GOT3 (cell line): ENCODE data around the gene SYCE1.
"Not testable (repeated sequence)": the region's sequence is repeated elsewhere in the genome, so short reads cannot be mapped to it uniquely, and the experiment has no call there.

Experiments
- DNase-seq: peaks from one replicate; lab custom pipeline; 2025; ENCODE audit warnings: mixed read lengths; lab: John Stamatoyannopoulos, UW

SYCE1 gene, protein sequence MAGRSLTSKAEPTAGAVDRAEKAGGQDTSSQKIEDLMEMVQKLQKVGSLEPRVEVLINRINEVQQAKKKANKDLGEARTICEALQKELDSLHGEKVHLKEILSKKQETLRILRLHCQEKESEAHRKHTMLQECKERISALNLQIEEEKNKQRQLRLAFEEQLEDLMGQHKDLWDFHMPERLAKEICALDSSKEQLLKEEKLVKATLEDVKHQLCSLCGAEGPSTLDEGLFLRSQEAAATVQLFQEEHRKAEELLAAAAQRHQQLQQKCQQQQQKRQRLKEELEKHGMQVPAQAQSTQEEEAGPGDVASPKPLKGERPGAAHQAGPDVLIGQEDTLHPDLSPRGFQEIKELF

DNA sequence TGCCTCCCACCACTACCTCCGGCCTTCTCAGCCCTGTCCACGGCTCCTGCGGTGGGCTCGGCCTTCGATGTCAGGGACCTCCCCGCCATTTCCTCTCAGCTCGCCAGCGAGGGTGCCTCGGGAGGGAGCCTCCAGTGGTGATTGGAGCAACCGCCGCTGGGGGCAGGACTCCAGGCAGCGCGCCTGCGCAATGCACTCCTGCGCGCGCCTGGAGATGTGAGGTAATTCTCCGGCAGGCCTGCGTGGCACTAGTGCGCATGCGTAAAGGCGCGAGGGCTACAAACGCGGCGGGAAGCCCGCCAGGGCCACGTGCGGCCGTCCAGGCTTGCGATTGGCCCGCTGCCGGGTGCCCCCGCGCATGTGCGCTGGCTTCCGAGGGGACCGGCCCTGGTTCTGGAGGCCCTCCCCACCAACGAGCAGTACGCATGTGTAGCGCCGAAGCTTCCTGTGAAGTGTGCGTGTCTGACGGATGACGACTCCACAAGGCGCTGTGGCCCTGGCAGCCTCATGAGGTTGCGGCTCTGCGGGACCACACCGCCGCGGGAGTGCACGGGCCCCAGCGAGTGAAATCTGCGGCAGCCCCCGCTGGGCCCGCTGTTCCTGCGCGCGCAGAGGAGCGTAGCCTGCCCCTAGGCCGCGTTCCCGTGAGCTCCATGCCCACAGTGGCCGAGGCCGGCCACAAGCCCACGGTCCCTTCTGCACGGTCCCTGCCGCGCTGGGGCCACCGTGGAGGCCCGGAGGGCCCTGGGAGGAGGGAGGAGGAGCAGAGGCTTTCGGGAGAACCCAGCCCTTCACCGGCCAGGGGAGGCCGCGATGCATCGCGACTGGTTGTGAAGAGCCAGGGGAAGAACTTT, at the start of gene SYCE1:
TSS of gene SYCE1 (minus strand) at position 143 of the 854 bp plus-strand sequence. CDS start at position 89, 54 bp downstream.
- no peak for DNase-seq

DNA sequence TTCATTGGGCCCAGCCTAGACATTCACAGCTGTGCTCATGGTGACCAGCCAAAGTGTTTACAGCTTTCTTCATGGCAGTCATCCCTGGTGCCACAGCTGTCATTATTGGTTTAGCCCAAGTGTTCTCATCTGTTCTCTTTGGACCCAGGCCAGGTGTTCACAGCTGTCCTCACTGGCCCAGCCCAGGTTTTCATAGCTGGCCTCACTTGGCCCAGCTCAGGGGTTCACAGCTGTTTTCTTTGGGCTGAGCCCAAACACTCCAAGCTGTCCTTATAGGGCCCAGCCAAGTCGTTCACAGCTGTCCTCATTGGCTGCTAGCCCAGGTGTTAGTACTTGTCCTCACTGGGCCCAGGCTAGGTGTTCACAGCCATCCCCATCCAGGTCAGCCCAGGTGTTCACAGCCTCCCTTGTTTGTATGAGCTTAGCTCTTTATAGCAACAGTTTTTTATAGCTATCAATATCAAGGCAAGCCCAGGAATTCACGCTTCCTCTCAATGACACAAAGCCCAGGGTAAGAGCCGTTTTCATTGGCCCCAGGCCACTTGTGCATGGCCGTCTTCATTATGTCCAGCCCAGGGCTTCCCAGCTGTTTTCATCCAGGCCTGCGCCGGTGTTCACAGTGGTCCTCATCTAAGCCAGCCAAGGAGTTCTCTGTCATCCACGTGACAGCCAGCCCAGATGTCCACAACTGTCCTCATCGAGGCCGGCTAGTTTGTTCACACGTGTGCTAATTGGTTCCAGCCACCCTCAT, 49.6 kb upstream of the SYCE1 start:
- DNase-seq: no peak

DNA sequence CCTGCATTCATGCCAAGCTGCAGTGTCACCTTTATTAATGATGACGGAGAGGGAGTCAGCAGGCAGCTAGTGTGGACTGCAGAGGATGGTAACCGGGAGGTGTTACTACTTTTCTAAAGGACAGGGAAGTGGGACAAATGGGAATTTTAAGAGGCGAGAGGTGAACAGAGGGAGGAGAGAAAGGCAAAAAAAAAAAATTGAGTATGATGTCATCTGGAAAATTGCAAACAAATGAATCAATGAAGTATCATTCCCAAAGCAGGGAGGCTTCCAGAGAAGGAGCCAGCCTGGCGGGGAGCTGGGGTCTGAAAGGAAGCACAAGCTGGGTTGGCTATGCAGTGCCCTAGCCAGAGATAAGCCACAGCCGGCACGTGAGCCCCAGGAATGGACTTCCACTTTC, 48.3 kb upstream of the SYCE1 start:
- DNase-seq: no peak

DNA sequence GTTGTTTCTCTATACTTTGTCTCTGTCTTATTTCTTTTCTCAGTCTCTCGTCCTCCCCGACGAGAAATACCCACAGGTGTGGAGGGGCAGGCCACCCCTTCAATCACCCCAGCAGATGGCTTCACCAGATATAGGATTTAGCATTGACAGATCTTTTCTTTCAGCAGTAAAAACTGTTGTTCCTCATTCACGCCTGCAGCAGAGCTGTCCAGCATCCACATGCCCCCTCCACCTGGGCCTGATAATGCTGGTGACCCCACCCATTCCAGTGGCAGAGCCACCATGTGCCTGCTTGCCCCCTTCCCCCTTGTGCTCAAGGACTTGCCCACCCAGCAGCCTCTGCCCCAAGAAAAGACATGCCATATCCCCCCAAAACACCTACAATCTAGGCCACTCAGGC, 45.7 kb upstream of the SYCE1 start:
- DNase-seq: no peak

- no peak for DNase-seq
These were observed 43.5 kb upstream of the SYCE1 start for GRCh38 chr10:133608855-133609254.

DNA sequence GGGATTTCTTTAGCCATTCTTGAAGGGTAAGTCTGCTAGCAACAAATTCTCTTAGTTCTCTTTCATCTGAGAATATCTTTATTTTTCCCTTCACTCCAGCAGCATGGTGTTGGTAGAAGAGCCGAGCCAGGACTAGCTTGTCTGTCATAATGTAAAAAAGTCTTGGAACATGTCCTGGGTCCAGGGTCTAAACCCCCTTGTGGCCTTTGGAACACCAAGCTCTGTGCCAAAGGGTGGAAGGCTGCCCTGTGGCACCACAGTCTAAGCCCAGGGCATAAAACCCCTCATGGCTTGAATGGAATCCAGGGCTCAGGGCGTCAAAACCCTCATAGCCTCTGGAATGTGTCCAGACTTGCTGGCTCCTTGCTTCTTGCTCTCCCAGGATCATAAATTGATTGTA, 38.1 kb upstream of the SYCE1 start:
- not testable (repeated sequence) for DNase-seq

GRCh38 chr10:133600657-133601056, 35.3 kb upstream of the SYCE1 start:
- no peak for DNase-seq

DNA sequence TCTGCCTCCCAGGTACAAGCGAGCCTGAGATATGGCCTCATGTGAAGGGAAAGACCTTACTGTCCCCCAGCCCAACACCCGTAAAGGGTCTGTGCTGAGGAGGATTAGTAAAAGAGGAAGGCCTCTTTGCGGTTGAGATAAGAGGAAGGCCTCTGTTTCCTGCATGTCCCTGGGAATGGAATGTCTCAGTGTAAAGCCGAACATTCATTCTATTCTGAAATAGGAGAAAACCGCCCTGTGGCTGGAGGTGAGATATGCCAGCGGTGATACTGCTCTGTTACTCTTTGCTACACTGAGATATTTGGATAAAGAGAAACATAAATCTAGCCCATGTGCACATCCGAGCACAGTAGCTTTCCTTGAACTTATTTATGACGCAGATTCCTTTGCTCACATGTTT, 34.5 kb upstream of the SYCE1 start:
- DNase-seq: not testable (repeated sequence)

DNA sequence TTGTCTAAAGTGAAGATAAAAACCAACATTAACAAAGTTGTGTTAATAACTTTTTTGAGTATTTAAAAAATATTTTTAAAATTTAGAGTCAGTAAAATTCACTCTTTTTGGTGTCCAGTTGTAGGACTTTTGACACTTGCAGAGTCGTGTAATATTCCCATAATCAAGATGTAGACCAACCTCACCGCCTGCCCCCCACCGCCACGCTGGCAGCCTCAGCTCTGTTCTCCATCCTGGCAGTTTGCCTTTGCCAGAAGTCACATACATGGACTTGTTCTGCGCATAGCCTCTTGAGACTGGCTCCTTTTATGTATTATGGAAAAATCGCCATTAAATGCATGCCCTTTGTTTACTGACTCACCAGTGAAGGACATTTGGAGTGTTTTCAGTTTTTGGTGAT, 27.3 kb upstream of the SYCE1 start:
- no peak for DNase-seq

DNA sequence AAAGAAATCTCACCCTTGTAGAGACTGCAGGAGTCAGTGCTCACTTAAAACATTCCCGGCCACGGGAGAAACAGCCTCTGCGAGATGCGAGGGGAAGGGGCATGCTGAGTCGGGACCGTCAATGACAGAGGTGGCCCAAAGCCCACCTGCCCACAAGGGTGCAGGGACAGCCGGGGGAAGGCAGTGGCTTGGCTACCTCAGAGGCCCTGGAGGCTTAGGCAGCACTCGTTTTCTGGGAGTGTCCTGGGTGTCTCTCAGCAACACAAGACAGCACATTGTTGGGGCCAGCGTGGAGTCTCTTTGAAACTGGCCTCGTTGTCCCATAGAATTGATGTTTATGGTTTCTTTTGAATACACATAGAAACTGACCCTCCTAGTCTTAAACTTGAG, 25.6 kb upstream of the SYCE1 start:
- DNase-seq: no peak

DNA sequence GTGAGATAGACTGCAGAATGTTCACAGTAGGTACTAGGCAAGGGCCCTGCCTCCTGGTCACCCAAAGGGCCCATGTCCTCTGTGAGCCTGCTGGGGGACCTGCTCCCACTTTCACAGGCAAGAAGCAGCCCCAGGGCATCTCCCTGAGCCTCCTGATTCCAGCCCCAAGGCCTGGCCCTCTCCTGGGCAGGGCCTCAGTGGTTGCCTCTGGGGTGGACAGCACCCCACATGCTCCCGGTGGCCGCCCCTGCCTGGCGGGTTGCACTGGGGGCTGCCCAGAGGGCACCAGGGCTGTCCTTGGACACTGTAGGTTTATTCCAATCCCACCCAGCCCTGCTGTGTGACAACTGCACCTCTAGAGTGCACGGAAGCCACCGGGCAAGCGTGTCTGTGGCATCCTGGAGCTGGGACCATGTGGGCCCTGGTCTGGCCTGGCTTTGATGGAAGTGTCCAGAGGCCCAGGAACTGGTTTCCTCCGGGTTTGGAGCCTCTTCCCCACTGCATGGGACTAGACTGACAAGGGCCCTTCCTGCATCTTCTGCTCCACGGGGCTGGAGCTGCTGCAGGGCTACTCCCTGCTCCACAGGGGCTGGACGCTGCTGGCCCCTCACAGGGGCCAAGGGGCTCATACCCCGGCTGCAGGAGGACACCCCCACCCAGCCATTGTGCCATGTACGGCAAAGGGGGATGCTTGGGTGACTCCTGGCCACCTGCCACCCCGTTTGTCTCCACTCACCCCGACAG, 25.0 kb upstream of the SYCE1 start:
- no peak for DNase-seq

DNA sequence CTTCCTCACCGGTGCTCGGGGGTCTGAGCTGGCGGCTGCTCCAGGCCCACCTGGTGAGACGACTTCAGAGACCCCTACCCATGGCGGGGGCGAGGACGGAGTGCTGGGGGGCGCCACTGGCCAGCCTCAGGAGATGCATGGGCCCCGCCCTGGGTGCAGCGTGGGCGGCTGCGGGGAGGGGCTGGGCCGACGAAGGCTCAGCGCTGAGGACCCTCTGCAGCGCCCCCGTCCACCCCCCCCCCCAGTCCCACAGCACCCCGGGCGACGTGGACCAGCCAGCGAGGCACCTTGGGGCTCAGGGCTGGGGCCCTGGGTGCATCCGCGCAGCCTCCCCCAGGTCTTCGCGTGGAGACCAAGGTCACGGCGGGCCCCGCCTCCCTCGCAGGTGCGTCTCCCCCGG, 11.7 kb upstream of the SYCE1 start:
- not testable (repeated sequence) for DNase-seq

- DNase-seq: not testable (repeated sequence)
These were observed 8.1 kb upstream of the SYCE1 start for GRCh38 chr10:133573460-133573859.

DNA sequence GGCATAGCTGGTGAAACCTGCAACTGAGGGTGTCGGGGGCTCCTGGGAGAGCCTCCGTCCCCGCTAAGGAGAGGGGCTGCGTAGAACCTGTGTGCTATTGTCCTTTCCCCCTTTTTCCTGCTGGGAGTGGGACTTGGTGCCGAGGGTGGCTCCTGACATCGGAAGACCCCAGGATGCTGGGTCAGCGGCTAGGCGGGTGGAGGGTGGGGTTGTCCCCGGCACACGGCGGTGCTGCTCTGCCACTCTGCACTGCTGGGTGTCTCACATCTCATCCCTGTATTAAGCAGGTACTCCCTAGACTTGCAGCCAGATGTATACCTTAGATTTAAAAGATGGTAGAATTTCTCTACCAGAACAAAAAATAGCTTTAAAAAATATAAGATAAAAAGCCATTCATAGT, 6.7 kb upstream of the SYCE1 start:
- not testable (repeated sequence) for DNase-seq

GRCh38 chr10:133569801-133570200, 4.4 kb upstream of the SYCE1 start:
- not testable (repeated sequence) for DNase-seq

GRCh38 chr10:133568831-133569527, 3.6 kb upstream of the SYCE1 start:
- DNase-seq: not testable (repeated sequence)

DNA sequence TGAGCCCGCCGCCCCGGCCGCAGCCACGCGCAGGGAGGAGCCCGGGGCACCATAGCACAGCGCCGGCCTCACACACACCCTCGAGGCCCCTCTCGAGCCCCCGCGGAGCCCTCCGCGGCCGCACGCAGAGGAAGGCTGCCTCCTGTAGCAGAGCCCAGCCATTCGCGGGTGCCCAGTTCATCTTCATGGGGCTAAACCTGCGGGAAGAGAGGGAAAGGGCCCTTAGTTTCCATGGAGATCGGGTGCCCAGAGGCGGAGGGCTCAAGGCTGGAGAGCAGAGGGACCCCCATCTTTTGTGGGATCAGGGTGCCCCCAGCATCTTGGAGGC, 2.9 kb upstream of the SYCE1 start:
- no peak for DNase-seq

DNA sequence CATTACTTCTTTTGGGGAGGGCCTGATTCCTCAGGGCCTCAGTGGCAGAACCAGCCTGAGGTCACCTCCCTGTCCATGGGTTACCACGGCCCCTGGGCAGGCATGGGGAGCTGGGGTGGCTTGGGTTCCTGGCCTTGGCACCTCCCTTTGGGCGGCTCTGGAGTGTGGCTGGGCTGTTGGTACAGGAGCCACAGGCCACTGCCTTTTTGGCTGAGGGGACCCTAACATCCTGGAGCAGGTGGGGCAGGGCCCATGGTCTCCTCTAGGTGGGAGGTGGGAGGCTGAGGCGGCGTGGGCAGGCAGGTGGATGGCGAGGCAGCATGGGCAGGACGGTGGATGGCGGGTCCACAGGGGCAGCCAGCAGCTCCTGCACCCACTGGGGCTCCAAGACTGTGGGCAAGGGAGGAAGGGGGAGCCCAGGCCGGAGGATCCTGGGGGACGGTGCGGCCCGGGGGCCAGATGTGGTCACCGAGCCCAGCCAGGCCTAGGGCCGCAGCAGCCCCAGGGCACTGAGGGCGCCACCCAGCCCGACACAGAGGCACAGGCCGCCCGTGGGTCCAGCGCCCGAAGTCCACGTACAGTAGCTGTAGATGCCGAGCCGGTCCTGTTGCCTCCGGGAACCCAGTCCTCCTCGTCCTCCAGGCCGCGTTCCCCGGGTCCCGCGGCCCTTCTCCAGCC, 2.4 kb upstream of the SYCE1 start:
- no peak for DNase-seq

DNA sequence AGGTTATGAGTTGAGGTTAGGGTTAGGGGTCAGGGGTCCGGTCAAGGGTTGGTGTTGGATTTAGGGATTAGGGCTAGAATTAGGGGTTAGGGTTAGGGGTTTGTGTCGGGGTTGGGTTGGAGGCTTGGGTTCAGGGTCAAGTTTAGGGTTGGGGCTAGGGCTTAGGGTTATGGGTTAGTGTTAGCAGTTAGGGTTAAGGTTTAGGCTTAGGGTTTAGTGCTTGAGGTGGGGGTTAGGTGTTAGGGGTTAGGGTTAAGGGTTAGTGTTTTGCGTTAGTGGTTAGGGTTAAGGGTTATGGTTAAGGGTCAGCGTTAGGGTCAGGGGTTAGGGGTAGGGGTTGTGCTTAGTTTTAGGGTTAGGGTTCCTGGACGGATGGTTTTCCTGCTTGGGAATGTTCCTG, 1.7 kb upstream of the SYCE1 start:
- DNase-seq: no peak

- DNase-seq: no peak
These were observed 567 bp downstream of the SYCE1 start for GRCh38 chr10:133564816-133565215.

DNA sequence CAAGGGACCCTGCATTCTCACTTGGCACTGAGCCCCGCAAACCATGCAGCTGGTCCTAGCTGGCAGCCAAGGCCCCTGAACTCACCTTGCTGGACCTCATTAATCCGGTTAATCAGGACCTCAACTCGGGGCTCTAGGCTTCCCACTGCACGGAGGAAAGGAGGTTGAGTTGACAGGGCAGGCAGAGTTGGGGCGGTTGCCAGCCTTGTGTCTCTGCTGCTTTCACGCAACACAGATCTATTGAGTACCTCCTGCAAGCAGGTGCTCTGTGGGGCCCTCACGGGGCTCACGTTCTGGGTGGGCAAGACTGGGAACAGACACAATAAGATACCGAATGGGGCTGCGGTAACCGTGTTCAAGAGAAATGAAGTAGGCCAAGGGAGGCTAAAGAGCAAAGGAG, 6.2 kb downstream of the SYCE1 start:
- DNase-seq: no peak
